Inflammatory macrophage treated with lipopolysaccharide for 1 hour (primary cell): Measurements from ENCODE around the gene FHL1.

Source experiments
- DNase-seq, 2 donors: peaks; one replicate each; pipeline ENCODE4 v3.0.0-alpha.2; 2020 to 2022

FHL1 gene

DNA sequence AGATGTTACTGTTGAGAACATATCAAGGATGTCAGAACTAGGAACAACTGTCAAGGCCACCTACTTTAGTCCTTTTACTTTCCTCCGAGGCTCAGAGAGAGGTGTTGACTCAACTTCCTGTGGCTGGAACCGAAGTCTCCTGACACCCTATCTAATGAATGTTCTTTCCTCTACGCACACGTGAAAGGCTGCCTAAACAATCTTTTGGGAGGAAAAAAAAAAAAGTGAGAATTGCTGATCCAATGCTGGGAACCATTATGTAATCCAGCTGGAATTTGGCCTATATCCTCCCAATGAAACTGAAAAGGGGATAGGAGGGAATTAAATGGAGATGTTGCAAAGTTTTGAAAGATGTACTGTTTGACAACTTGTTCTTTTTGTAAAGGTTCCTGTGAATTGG lies 112.2 kb downstream of the FHL1 start:
- DNase-seq, result no peak

DNA sequence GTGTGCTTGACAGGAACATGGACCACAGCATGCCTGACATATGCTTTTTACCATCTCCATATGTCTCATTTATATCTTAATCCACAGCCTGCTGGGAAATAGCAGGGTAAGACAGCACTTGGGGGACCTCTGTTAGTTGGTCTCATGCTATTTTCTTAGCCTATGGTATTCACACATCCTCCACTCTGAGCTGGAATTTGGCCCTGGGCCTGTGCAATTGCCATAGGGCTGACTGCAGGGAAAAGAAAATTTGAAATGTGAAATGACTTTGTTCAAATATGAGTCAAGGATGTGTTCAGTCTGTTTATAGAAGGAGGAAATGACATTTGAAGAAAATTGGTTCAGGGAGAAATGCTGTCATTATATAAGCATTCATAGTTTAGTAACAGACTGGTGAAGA lies 113.4 kb downstream of the FHL1 start:
- DNase-seq, result no peak
